Large intestine (tissue), 3 donors: ENCODE data around the gene IDUA. TPM values are rescaled to one million over a fixed set of nuclear protein-coding genes. Genes with fewer than 3 reads are reported as not detected.

Experiments
- DNase-seq, 2 donors: peaks; one replicate each; pipeline versions ENCODE4 v3.0.0 to v3.0.0-alpha.2; 2013
- H3K27ac ChIP-seq: one replicate; pipeline ENCODE4 v1.5.1; 2013; ENCODE audit warnings: low read length
- H3K27me3 ChIP-seq: 2 replicates; pipeline ENCODE4 v1.6.1; 2013; ENCODE audit warnings: low read length; ENCODE audit not compliant: control insufficient read depth, insufficient read depth
- H3K36me3 ChIP-seq: 2 replicates; pipeline ENCODE4 v1.6.1; 2013; ENCODE audit warnings: low read length; ENCODE audit not compliant: control insufficient read depth, insufficient read depth
- H3K4me1 ChIP-seq: one replicate; pipeline ENCODE4 v1.6.1; 2013; ENCODE audit warnings: low read length; ENCODE audit not compliant: control insufficient read depth, insufficient read depth
- H3K4me3 ChIP-seq: one replicate; pipeline ENCODE4 v1.5.1; 2013; ENCODE audit warnings: low read length
- H3K9me3 ChIP-seq: one replicate; pipeline ENCODE4 v1.6.1; 2013; ENCODE audit warnings: mild to moderate bottlenecking, low read depth, low read length, moderate library complexity; ENCODE audit not compliant: control insufficient read depth
- WGBS: methylation state at CpG from one replicate; pipeline ENCODE4 v1.1.5; 2013; ENCODE audit warnings: low lambda C conversion rate; ENCODE audit not compliant: insufficient coverage; 5-methylcytosine and 5-hydroxymethylcytosine counted together
- polyA plus RNA-seq: library from polyadenylated mRNA; unstranded; fragments of 120-200 nt; gene quantifications from one replicate; pipeline ENCODE4 v1.2.1, GENCODE V29; 2013

Gene IDUA
- polyA plus RNA-seq, 1 donor: 21.1 TPM

GRCh38 chr4:1013225-1014073 lies 26.6 kb downstream of the IDUA start:
- no peak overlapping the region for H3K27ac ChIP-seq
- H3K4me1 ChIP-seq: peaks cover 29% of the 10 kb centered on the region
- no CpG with 5 or more reads among the region's 43 CpGs for WGBS

DNA sequence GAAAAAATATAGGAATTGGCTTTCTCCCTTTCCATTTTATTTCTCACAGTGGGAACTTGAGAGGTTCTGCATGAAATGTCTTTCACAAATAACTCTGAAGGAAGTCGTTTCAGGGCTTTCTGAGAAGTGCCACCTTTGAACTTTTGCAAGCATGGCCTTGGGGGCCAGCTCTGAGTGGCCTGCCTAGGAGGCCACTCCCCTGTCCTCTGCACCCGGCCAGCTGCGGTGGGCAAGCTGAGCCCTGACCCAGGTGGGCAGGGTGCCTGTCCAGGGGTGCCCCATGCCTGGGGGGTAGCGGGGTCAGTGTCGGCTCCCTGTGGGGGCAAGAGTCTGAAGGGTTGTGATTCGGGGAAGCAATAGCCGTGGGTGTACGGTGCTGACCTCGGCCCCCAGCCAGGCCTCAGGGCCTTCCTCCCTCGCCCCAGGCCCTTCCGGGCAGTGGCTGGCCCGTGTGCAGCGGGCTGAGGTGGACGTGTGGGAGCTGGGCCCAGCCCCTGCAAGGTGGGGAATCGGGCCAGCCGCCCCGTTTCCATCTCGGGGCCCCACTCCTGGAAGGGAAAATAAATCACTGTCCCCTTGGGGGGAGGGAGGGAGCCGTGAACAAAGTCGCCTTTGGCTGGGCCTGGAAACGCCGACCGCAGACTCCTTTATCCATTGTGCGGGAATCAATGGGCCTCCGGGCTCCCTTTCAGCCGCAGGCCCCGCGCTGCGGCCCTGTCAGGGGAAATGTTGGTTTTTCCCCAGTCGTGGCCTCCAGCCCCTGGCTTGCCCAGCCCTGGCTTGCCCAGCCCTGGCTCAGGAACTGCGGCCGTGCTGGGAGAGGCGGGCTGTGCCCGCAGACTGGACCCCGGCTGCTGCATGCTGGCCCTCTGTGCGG lies 27.7 kb downstream of the IDUA start:
- Histone ChIP-seq H3K36me3 (peaks cover 3% of the 10 kb centered on the region), H3K27me3 (peaks cover 5% of the 10 kb centered on the region), H3K9me3 (peaks cover 4% of the 10 kb centered on the region), H3K27ac (no peak overlapping the region), H3K4me3 (no peak overlapping the region), H3K4me1 (peaks cover 22% of the 10 kb centered on the region)
- WGBS: 100% methylated on average over 1 of the region's 36 CpGs
- DNase-seq: no peak

More at GRCh38 chr4:1013225-1014073, 26.6 kb downstream of the IDUA start:
- H3K9me3 ChIP-seq: peaks cover 4% of the 10 kb centered on the region
- H3K4me3 ChIP-seq: no peak overlapping the region
- peaks cover 3% of the 10 kb centered on the region for H3K36me3 ChIP-seq
- DNase-seq: no peak
- peaks cover 14% of the 10 kb centered on the region for H3K27me3 ChIP-seq

- H3K36me3 ChIP-seq: peaks cover 3% of the 10 kb centered on the region
- H3K27me3 ChIP-seq: peaks cover 4% of the 10 kb centered on the region
- no peak overlapping the region for H3K4me3 ChIP-seq
- H3K27ac ChIP-seq: no peak overlapping the region
- no peak for DNase-seq
- H3K9me3 ChIP-seq: peaks cover 4% of the 10 kb centered on the region
- WGBS: no CpG with 5 or more reads among the region's 8 CpGs
- peaks cover 21% of the 10 kb centered on the region for H3K4me1 ChIP-seq
These were observed 28.3 kb downstream of the IDUA start for GRCh38 chr4:1015179-1015578.

DNA sequence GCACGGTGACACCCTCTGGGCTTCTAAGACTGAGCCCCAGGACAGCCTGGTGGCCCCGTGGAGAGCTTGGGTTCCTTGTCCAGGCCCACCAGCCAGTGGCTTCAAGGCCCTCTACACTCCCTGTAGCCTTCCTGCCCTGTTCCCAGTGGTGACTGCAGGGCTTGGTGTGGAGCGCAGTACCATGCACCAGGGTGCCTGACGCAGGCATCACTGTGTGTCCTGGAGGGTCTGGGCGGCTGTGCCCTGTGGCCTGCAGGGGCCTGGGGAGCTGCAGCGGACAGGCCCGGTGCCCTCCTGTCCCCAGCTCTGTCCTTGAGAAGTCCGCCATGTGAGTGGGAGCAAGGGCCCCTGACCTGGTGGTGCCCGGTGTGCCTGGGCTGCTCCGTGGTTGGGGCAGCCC lies 28.9 kb downstream of the IDUA start:
- WGBS: no CpG with 5 or more reads among the region's 10 CpGs
- Histone ChIP-seq H3K4me3 (no peak overlapping the region), H3K27me3 (no peaks in the 10 kb centered on the region), H3K36me3 (peaks cover 3% of the 10 kb centered on the region), H3K9me3 (peaks cover 4% of the 10 kb centered on the region), H3K27ac (no peak overlapping the region), H3K4me1 (peaks cover 16% of the 10 kb centered on the region)
- DNase-seq: no peak

GRCh38 chr4:1017211-1017610 lies 30.4 kb downstream of the IDUA start:
- DNase-seq: no peak
- no peak overlapping the region for H3K4me3 ChIP-seq
- H3K27ac ChIP-seq: no peak overlapping the region
- H3K27me3 ChIP-seq: no peaks in the 10 kb centered on the region
- no CpG with 5 or more reads among the region's 16 CpGs for WGBS
- H3K9me3 ChIP-seq: peaks cover 4% of the 10 kb centered on the region
- peaks cover 3% of the 10 kb centered on the region for H3K36me3 ChIP-seq
- peaks cover 13% of the 10 kb centered on the region for H3K4me1 ChIP-seq

DNA sequence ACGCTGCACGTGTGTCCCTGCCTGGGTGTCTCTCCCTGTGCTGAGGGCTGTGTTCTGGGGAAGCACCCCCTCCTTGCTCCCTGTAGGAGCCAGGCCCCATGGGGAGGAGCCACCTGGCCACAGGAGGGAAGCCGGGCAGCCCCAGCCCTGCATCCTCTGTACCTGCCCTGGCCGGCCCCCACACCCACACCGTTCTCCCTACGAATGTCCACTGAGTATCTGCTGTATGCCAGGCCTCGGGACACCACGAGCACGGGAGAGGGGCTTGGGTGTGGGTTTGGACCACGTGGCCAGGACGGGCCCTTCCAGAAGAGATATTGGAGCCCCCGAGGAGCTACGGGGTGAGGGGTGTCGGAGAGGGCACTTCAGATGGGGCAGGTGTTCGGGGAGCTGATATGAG lies 30.9 kb downstream of the IDUA start:
- Histone ChIP-seq H3K27ac (no peak overlapping the region), H3K9me3 (peaks cover 4% of the 10 kb centered on the region), H3K4me1 (peaks cover 13% of the 10 kb centered on the region), H3K27me3 (no peaks in the 10 kb centered on the region), H3K36me3 (peaks cover 3% of the 10 kb centered on the region), H3K4me3 (no peak overlapping the region)
- DNase-seq: no peak
- no CpG with 5 or more reads among the region's 15 CpGs for WGBS

GRCh38 chr4:1018147-1019020 lies 31.5 kb downstream of the IDUA start:
- Histone ChIP-seq H3K9me3 (no peaks in the 10 kb centered on the region), H3K4me3 (no peak overlapping the region), H3K27ac (no peak overlapping the region), H3K4me1 (peaks cover 13% of the 10 kb centered on the region), H3K36me3 (peaks cover 2% of the 10 kb centered on the region), H3K27me3 (no peaks in the 10 kb centered on the region)
- DNase-seq: no peak
- WGBS: no CpG with 5 or more reads among the region's 29 CpGs

- WGBS: no CpG with 5 or more reads among the region's 9 CpGs
- DNase-seq: no peak
- no peak overlapping the region for H3K27ac ChIP-seq
These were observed 32.5 kb downstream of the IDUA start for GRCh38 chr4:1019320-1019719.

DNA sequence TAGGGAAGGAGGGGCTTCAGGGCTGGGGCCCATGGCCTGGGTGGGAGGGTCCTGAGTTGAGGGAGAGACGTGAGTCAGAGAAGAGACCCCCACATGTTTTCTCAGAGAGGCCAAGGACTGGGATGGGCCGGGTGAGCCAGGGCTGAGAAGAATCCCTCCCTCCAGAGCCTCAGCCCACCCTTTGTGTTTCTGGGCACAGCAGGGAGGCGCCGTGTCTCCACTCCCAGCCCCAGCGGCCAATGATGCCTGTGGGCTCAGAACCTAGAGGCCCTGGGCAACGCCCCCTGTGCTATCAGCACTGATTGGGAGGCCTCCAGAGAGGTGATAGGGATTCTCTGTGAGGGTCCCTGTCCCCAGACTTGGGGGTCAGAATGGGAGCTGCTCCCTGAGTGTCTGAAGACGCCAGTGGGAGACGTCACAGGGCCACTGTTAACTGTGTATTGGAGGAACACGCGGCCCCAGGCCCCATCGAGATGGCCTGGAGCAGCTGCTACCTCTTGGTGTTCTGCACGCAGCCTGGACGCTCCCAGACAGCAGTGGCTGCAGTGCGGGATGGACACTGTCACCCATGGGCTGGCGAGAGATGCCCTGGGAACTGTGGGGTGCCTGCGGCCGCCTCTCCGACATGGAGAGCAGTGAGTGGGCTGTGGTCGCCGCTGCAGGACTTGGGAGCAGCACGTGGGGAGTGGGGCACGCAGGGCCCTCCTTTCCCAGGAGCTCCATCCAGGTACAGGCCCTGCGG lies 33.1 kb downstream of the IDUA start:
- no peak overlapping the region for H3K27ac ChIP-seq
- no CpG with 5 or more reads among the region's 23 CpGs for WGBS
- H3K27me3 ChIP-seq: no peaks in the 10 kb centered on the region
- no peaks in the 10 kb centered on the region for H3K36me3 ChIP-seq
- peaks cover 3% of the 10 kb centered on the region for H3K4me1 ChIP-seq
- H3K4me3 ChIP-seq: no peak overlapping the region
- DNase-seq: no peak
- H3K9me3 ChIP-seq: peaks cover 3% of the 10 kb centered on the region

More at GRCh38 chr4:1019320-1019719, 32.5 kb downstream of the IDUA start:
- Histone ChIP-seq H3K4me1 (peaks cover 7% of the 10 kb centered on the region), H3K4me3 (no peak overlapping the region), H3K27me3 (no peaks in the 10 kb centered on the region), H3K9me3 (peaks cover 2% of the 10 kb centered on the region), H3K36me3 (no peaks in the 10 kb centered on the region)
